HG03521 (cell line): Measurements from ENCODE around the gene DIS3L2.
"Not testable (repeated sequence)": the region's sequence is repeated elsewhere in the genome, so short reads cannot be mapped to it uniquely, and the experiment has no call there.

ENCODE experiments used
- ATAC-seq: cut with Tn5 transposase; IDR thresholded peaks from one replicate; pipeline ENCODE4 v1.9.1; 2021; ENCODE audit warnings: mild to moderate bottlenecking, moderate library complexity; ENCODE audit not compliant: unreplicated experiment

Gene DIS3L2

DNA sequence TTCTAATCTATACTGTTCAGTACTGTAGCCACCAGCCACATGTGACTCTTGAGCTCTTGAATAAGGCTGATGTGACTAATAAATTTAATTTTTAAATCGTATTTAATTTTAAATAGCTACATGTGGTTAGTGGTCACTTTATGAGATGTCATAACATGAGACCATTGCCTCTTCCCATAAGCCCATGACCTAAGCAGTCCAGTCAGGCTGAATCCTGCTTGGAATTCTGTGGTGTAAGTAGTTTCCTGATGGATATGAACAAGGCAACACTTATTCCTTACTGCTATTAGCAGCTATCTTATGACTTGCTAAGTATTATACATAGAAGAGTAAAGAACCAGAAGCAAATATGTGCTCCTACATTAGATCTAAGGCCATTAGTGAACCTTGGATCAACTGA, 150.0 kb downstream of the DIS3L2 start:
- ATAC-seq = no peak

GRCh38 chr2:232113821-232114220, 152.3 kb downstream of the DIS3L2 start:
- ATAC-seq = no peak

GRCh38 chr2:232115728-232116361, 154.3 kb downstream of the DIS3L2 start:
- ATAC-seq = not testable (repeated sequence)

DNA sequence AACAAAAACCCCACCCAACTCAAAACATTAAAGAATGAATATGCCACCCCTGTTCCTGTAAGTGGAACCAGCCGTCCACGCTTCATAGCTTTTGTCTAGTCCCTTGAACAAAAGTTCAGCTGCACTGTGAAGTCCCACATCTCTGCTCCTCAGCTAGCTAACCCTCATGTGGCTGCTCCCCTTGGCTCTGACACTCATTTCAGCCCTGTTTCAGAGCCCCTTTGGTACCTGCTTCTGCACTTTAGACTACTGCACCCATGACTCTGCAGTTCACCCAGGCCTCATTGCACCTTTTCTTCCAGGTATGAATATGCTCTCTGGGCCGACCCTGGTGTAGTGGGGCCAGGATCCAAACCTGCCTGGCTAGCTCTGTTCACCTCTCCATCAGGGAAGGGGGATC, 155.3 kb downstream of the DIS3L2 start:
- no peak for ATAC-seq

DNA sequence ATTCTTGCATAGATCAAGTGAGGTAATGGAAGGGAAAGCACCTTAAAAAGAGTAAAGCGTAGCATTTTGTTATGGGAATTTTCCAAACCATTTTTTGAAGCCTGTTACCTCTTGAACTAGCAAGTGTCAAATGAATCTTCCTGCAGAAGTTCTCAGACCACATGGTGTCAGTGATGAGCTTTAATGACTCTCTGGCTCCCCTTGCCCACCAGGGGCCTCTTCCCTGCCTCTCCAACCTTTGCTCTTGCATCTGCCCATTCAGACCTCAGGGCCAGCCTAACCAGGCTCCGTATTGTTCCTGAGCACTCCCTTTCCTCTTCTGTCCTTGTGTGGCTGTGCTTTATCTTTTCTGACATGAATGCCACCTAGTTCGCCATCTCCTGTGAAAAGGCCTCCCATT, 155.9 kb downstream of the DIS3L2 start:
- ATAC-seq = no peak

DNA sequence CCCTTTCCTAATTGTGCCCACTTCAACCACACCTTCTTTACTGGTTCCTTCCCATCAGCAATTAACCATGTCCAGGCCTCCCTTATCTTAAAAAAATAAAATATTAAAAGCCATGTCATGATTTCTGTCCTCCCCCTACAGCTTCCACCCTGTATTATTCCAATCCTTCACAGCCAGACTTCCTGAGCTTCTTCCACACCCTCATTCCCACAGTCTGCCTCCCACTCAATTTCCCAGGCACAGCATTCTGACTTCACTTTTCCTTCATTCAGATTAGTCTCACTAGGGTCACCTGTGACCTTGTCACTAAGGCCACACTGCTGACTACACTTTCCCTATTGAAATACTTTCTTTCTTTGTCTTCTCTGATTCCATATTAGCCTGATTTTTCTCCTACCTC, 159.4 kb downstream of the DIS3L2 start:
- ATAC-seq = no peak

- no peak for ATAC-seq
Observed at GRCh38 chr2:232124309-232124708, 162.8 kb downstream of the DIS3L2 start.

GRCh38 chr2:232126301-232127099, 165.0 kb downstream of the DIS3L2 start:
- no peak for ATAC-seq

GRCh38 chr2:232129483-232129882, 168.0 kb downstream of the DIS3L2 start:
- ATAC-seq = no peak

DNA sequence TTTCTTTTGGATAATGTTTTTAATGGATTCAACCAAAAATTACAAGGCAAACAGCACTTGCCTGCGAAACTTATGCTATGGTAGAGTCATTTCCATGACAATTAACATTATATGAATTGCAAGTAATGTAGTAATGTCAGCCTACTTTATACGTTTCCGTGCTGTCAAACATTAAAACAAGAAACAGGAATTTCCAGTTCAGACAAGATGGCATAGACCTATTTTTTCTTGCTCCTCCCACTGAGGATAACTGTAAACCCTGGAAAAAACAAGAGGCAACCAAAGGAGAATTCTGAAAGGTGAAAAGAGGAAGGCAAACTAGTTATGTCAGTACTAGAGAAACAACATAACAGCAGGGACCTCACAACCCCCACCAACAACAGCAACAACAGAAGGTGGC, 170.7 kb downstream of the DIS3L2 start:
- ATAC-seq = no peak

- ATAC-seq = no peak
Observed at GRCh38 chr2:232133078-232133477, 171.6 kb downstream of the DIS3L2 start.

DNA sequence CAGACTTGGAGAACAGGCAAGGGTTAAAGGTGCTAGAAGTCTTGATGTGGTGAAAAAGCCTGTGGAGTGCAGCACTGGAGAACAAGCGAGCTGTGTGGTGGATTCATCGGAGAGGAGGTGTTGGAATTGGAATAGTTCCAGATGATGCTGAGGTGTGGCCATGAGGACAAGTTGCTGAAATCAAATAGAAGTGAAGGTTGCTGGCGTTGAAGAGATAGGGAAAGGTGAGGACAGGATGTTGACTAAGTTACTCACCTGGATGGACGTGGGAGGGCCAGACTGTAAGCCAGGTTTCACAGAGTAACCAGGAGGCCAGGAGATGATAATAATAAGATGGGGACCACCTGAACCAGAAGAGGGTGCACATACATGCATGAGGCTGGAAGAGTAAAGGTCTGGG, 173.4 kb downstream of the DIS3L2 start:
- no peak for ATAC-seq

DNA sequence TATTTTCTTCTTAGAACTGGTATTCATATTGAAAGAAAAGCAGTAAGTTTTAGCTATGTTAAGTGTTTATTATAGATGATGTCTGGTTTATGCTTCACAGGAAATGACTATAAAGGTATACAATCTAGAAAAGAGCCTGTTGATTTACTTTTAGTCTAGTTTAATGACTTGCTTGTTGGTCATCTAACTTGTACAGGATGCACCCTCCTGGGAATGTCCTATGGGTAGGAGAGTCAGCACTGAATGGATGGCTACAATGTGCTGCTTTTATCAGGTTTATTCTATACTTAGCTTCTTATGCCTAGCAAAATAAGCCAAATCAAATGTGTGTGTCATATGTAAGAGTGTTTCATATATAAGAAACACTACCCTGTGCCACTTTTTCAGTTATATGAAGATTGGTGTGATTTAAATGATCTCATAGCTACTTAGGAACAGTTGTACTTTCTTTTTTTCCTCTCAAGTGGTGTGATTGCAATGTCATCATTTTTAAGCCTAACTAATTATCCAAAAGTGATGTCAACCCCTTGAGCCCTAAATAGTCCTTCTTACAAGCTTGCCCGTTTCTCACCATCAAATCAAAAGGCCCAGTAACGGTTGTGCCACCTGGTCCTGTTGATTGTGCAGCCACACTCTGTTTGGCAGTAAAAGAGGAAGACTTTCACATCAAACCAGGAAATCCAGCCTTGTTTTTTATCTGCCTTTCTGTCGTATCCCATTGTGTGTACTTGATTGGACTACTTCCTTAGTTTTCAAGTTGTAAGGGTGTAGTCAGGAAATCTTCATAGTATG, 176.0 kb downstream of the DIS3L2 start:
- ATAC-seq = no peak

DNA sequence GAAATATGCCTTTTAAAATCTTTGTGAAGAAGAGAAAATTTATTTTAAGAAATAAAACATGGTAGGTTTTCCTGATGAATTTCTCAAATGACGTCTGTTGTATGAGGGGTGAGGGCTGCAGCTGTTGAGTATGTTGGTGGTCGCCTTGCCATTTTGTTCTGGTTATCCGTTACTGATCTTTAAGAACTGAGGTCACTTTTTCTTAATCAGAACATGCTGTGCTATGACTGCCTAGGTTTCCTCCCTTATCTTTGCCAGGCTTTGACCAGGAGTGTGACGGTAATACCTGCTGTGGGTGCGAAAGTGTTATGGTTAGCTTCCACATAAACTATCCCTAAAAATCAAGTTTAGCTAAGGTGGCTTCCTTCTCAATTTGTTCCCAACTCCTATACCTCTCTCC, 176.9 kb downstream of the DIS3L2 start:
- ATAC-seq = no peak

DNA sequence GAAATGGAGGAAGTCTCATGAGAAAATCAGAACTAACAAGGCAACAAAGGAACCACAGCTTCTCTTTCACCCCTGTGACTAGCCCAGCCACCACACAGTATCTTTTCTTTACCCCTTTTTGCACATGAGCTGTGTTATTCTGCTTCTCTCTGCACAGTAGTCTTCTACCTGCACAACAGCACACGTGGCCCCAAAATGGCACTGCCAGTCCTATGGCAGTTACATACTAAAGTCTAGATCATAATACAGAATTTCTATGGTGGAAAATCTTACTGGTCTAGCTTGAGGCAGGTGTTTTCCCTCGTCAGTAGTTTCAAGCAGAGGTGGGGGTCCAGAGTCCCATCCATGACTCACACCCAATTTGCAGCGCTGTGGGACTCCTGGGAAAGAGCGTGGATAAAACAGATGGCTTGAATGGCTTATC, 177.7 kb downstream of the DIS3L2 start:
- ATAC-seq = no peak

DNA sequence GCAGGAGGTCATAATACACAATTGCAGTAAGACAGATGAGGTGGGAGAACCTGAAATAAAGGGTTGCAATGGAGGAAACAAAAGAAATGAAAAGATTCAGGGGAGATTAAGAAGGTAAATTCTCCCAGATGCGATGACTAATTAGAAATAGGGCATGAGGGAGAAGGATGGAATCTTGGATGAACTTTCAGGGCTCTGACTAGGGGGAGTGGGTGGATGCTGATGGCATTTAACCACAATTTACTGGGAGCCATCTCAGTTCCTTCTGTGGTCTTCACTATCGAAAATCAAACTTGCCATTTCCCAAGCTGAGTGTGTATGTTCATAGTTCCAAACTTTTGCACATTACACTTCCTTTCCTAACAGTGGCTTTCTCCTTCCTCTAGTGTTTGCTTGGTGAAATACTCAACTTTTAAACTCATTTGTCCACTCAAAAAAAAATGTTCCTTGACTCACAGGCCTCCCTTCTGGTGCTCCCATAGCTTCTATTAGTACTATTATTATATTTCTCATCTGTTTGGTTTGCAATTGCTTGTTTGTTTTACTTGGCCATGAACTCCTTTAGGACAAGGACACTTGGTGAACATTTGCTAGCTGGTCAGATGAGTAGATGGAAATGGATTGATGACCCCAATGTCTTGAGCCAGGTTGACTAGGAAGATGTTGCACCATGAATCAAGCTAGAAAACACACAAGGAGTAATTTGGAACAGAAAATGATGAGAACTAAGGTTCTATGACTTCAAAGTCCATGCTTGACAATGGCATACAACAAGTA, 178.5 kb downstream of the DIS3L2 start:
- no peak for ATAC-seq

DNA sequence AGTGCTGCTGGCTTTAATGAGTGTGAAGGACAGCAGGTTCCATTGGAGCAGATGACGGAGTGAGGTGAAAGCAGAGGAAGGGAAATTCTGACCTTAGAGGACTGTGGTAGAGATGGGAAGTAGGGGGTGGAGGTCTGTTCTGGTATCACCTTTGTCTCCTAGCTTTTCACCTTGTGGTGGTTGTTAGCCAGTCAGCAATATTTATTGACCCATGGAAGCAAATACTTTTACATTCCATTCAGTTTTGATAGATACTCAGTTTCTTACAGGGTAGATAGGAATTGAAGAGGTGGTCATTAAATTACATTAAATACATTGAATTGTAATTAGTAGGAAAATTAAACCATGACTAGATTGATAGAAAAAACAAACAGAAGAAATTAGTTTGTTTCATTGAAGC, 180.1 kb downstream of the DIS3L2 start:
- ATAC-seq = no peak

DNA sequence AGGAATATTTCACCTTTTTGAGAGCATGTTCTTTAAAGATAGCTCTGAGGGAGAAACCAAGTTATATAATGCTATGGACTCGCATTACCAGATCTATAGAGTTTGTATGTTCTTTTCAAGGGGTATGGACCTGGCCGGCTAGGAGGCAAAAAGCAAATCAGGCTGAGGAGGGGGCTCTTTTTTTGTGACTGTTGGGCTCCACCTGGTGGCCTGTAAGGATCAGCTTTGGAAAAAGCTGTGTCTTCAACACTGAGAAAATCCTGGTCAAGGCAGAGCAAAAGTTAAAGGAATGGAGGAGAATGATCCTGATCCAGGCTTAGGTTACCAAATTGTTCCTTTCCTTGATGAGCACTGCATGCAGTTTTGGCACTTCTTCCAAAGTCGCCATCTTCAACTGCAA, 180.5 kb downstream of the DIS3L2 start:
- ATAC-seq = no peak

GRCh38 chr2:232142502-232142901, 181.0 kb downstream of the DIS3L2 start:
- no peak for ATAC-seq

- ATAC-seq = no peak
Observed at GRCh38 chr2:232146294-232146693, 184.8 kb downstream of the DIS3L2 start.

DNA sequence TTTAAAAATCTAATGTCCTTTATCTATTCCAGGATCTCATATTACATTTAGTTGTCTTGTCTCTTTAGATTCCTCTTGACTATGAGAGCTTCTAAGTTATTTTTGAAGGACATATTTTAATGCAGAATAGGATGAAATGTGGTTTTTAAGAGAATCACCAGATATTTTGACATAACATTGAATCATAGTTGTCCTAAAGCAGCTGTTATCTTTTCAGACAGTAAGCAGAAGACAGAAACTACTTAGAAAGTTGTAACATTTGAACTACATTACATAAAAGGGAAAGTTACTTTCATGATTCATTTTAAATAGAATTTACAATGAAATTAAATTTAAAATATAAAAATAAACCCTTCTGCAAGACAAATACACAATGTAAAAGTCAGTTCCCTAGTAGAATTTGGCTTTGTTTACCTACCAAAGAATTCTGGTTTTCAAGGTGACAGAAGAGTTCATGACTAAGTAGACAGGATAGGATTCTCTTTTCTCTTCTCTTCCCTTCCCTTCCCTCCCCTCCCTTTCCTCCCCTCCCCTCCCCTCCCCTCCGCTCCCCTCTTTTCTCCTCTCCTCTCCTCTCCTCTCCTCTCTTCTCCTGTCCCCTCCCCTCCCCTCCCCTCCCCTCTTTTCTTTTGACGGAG, 186.0 kb downstream of the DIS3L2 start:
- ATAC-seq = no peak
